K562 (cell line): ENCODE data around the gene BHLHE40. TPM values are rescaled to one million over a fixed set of nuclear protein-coding genes. Genes with fewer than 3 reads are reported as not detected.
A peak's percentile ranks its signal among the peaks of the same experiment; 100 is the strongest.

Experiments
- CSDE1 ChIP-seq, 2 experiments: fragments of 450-650 bp; IDR thresholded peaks; 2 replicates each; pipeline ENCODE4 v1.6.1; 2016; ENCODE audit warnings: mild to moderate bottlenecking in 1 of 2
- DMBX1 ChIP-seq: fragments of 250-450 bp; sonication (Bioruptor Pico); IDR thresholded peaks from 2 replicates; pipeline ENCODE4 v1.8.0; 2022; ENCODE audit warnings: inconsistent platforms, mild to moderate bottlenecking, moderate library complexity, borderline replicate concordance
- GTF2A2 ChIP-seq: IDR thresholded peaks from 2 replicates; pipeline ENCODE4 v1.6.1; 2016; ENCODE audit warnings: mild to moderate bottlenecking, missing genetic modification characterization, missing compliant biosample characterization
- HNRNPK ChIP-seq: fragments of 200-400 bp; formaldehyde crosslinking; IDR thresholded peaks from one replicate; pipeline ENCODE4 v1.6.1; 2018; ENCODE audit warnings: mild to moderate bottlenecking, low read depth, low read length; ENCODE audit not compliant: poor library complexity, severe bottlenecking
- NFRKB ChIP-seq: fragments of 450-650 bp; IDR thresholded peaks from 2 replicates; pipeline ENCODE4 v1.6.1; 2016; ENCODE audit warnings: low read depth
- RFX5 ChIP-seq: IDR thresholded peaks from 2 replicates; pipeline ENCODE4 v1.6.1; 2011; ENCODE audit warnings: low read depth, mild to moderate bottlenecking, improper control_type of control experiment, low read length
- WHSC1 ChIP-seq: IDR thresholded peaks from one replicate; pipeline ENCODE4 v1.6.1; 2012; ENCODE audit warnings: low read length, control low read depth, inconsistent platforms
- ZC3H11A ChIP-seq: IDR thresholded peaks from 2 replicates; pipeline ENCODE4 v1.6.1; 2012; ENCODE audit warnings: low read depth, low read length, improper control_type of control experiment
- ZFP1 ChIP-seq: fragments of 450-650 bp; formaldehyde crosslinking; IDR thresholded peaks from 2 replicates; pipeline ENCODE4 v1.4.0; 2020; ENCODE audit warnings: mild to moderate bottlenecking, mixed read lengths
- ZNF124 ChIP-seq: sonication (generic); formaldehyde crosslinking; IDR thresholded peaks from 2 replicates; pipeline ENCODE4 v1.8.1; 2022; ENCODE audit warnings: missing genetic modification reagents
- ZNF551 ChIP-seq: fragments of 250-450 bp; sonication (Bioruptor Pico); IDR thresholded peaks from 2 replicates; pipeline ENCODE4 v1.5.0; 2021; ENCODE audit warnings: mild to moderate bottlenecking, moderate library complexity
- ZNF77 ChIP-seq: fragments of 250-450 bp; sonication (Bioruptor Pico); IDR thresholded peaks from 2 replicates; pipeline ENCODE4 v1.5.0; 2020
- polyA plus RNA-seq, 8 experiments: library from polyadenylated mRNA; depleted of rRNA in 4 of 8; stranded (reverse) in 5 of 8; unstranded in 3 of 8; fragments of >200 nt; fragmentation: Nextera tagmentation in 2 of 8; fragmentation: Illumina TruSeq in 1 of 8; extraction: Ambion mirVana in 2 of 8; extraction: Trizol in 1 of 8; gene quantifications; 2 replicates each; pipeline versions ENCODE4 v1.2.1 to v1.2.3, GENCODE V29; 2011 to 2014; ENCODE audit warnings: inconsistent platforms in 1 of 8, missing spikeins in 1 of 8
- total RNA-seq, 7 experiments: library from RNA; depleted of rRNA in 6 of 7; stranded (reverse); fragments of >200 nt in 6 of 7; fragmentation: Illumina TruSeq in 2 of 7; extraction: Trizol in 2 of 7; gene quantifications; 2 replicates each; pipeline versions ENCODE4 v1.2.1 to v1.2.3, GENCODE V29; 2011 to 2021; ENCODE audit warnings: low replicate concordance in 1 of 7
- TF ChIP-seq, protein P1 (sequence below): fragments of 450-650 bp; formaldehyde crosslinking; IDR thresholded peaks from 2 replicates; pipeline ENCODE4 v1.4.0; 2020; ENCODE audit warnings: mild to moderate bottlenecking
- TF ChIP-seq, protein P2 (sequence below): sonication (generic); formaldehyde crosslinking; IDR thresholded peaks from 2 replicates; pipeline ENCODE4 v1.8.0; 2023; ENCODE audit warnings: mild to moderate bottlenecking, missing genetic modification reagents
- TF ChIP-seq, protein P3 (sequence below): sonication (generic); formaldehyde crosslinking; IDR thresholded peaks from 2 replicates; pipeline ENCODE4 v1.9.0; 2022; ENCODE audit warnings: mild to moderate bottlenecking, missing genetic modification reagents
- TF ChIP-seq, protein P4 (sequence below): fragments of 250-450 bp; sonication (Bioruptor Pico); IDR thresholded peaks from 2 replicates; pipeline ENCODE4 v1.8.0; 2022; ENCODE audit warnings: inconsistent platforms
- TF ChIP-seq, protein P5 (sequence below): fragments of 200-800 bp; sonication (Bioruptor generic); IDR thresholded peaks from 2 replicates; pipeline ENCODE4 v1.6.1; 2017; ENCODE audit warnings: missing genetic modification characterization, missing compliant biosample characterization
- TF ChIP-seq, protein P6 (sequence below): fragments of 450-650 bp; IDR thresholded peaks from 2 replicates; pipeline ENCODE4 v1.6.1; 2017; ENCODE audit warnings: mild to moderate bottlenecking, moderate library complexity

The BHLHE40 gene
- total and polyA plus RNA-seq, 9 of the 15 experiments (the other 6 are each of a cell fraction or from before 2014, with no cell fraction given) = 12.0 to 83.9 (median 31.4) TPM

DNA sequence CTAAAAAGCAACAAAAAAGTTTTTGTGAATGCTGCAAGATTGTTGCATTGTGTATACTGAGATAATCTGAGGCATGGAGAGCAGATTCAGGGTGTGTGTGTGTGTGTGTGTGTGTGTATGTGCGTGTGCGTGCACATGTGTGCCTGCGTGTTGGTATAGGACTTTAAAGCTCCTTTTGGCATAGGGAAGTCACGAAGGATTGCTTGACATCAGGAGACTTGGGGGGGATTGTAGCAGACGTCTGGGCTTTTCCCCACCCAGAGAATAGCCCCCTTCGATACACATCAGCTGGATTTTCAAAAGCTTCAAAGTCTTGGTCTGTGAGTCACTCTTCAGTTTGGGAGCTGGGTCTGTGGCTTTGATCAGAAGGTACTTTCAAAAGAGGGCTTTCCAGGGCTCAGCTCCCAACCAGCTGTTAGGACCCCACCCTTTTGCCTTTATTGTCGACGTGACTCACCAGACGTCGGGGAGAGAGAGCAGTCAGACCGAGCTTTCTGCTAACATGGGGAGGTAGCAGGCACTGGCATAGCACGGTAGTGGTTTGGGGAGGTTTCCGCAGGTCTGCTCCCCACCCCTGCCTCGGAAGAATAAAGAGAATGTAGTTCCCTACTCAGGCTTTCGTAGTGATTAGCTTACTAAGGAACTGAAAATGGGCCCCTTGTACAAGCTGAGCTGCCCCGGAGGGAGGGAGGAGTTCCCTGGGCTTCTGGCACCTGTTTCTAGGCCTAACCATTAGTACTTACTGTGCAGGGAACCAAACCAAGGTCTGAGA, 4.7 kb downstream of the BHLHE40 start (continued):
- TF ChIP-seq, protein P1, sequence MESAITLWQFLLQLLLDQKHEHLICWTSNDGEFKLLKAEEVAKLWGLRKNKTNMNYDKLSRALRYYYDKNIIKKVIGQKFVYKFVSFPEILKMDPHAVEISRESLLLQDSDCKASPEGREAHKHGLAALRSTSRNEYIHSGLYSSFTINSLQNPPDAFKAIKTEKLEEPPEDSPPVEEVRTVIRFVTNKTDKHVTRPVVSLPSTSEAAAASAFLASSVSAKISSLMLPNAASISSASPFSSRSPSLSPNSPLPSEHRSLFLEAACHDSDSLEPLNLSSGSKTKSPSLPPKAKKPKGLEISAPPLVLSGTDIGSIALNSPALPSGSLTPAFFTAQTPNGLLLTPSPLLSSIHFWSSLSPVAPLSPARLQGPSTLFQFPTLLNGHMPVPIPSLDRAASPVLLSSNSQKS (CRISPR knock-in tag) = no peak
- TF ChIP-seq ZNF124 (no peak), GTF2A2 (tag) (no peak), WHSC1 (no peak), CSDE1 (IDR thresholded peaks at IDR 0.05) (no peak), ZNF77 (CRISPR knock-in tag) (no peak), NFRKB (0 out of 2 replicates have a peak, but pooled peaks have one; percentile 21), ZNF551 (CRISPR knock-in tag) (no peak), HNRNPK (no peak), RFX5 (no peak), ZC3H11A (no peak), DMBX1 (CRISPR knock-in tag) (peak; percentile 58; the same call in 1 of the 2 replicates), ZFP1 (CRISPR knock-in tag) (no peak)
- TF ChIP-seq, protein P2, sequence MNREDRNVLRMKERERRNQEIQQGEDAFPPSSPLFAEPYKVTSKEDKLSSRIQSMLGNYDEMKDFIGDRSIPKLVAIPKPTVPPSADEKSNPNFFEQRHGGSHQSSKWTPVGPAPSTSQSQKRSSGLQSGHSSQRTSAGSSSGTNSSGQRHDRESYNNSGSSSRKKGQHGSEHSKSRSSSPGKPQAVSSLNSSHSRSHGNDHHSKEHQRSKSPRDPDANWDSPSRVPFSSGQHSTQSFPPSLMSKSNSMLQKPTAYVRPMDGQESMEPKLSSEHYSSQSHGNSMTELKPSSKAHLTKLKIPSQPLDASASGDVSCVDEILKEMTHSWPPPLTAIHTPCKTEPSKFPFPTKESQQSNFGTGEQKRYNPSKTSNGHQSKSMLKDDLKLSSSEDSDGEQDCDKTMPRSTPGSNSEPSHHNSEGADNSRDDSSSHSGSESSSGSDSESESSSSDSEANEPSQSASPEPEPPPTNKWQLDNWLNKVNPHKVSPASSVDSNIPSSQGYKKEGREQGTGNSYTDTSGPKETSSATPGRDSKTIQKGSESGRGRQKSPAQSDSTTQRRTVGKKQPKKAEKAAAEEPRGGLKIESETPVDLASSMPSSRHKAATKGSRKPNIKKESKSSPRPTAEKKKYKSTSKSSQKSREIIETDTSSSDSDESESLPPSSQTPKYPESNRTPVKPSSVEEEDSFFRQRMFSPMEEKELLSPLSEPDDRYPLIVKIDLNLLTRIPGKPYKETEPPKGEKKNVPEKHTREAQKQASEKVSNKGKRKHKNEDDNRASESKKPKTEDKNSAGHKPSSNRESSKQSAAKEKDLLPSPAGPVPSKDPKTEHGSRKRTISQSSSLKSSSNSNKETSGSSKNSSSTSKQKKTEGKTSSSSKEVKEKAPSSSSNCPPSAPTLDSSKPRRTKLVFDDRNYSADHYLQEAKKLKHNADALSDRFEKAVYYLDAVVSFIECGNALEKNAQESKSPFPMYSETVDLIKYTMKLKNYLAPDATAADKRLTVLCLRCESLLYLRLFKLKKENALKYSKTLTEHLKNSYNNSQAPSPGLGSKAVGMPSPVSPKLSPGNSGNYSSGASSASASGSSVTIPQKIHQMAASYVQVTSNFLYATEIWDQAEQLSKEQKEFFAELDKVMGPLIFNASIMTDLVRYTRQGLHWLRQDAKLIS (CRISPR knock-in tag) = 0 out of 2 replicates have a peak, but pooled peaks have one; percentile 78
- TF ChIP-seq, protein P3, sequence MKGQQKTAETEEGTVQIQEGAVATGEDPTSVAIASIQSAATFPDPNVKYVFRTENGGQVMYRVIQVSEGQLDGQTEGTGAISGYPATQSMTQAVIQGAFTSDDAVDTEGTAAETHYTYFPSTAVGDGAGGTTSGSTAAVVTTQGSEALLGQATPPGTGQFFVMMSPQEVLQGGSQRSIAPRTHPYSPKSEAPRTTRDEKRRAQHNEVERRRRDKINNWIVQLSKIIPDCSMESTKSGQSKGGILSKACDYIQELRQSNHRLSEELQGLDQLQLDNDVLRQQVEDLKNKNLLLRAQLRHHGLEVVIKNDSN (CRISPR knock-in tag) = no peak
- TF ChIP-seq, protein P4, sequence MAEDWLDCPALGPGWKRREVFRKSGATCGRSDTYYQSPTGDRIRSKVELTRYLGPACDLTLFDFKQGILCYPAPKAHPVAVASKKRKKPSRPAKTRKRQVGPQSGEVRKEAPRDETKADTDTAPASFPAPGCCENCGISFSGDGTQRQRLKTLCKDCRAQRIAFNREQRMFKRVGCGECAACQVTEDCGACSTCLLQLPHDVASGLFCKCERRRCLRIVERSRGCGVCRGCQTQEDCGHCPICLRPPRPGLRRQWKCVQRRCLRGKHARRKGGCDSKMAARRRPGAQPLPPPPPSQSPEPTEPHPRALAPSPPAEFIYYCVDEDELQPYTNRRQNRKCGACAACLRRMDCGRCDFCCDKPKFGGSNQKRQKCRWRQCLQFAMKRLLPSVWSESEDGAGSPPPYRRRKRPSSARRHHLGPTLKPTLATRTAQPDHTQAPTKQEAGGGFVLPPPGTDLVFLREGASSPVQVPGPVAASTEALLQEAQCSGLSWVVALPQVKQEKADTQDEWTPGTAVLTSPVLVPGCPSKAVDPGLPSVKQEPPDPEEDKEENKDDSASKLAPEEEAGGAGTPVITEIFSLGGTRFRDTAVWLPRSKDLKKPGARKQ (CRISPR knock-in tag) = no peak
- TF ChIP-seq, protein P5, sequence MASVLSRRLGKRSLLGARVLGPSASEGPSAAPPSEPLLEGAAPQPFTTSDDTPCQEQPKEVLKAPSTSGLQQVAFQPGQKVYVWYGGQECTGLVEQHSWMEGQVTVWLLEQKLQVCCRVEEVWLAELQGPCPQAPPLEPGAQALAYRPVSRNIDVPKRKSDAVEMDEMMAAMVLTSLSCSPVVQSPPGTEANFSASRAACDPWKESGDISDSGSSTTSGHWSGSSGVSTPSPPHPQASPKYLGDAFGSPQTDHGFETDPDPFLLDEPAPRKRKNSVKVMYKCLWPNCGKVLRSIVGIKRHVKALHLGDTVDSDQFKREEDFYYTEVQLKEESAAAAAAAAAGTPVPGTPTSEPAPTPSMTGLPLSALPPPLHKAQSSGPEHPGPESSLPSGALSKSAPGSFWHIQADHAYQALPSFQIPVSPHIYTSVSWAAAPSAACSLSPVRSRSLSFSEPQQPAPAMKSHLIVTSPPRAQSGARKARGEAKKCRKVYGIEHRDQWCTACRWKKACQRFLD (CRISPR knock-in tag) = no peak
- TF ChIP-seq, protein P6, sequence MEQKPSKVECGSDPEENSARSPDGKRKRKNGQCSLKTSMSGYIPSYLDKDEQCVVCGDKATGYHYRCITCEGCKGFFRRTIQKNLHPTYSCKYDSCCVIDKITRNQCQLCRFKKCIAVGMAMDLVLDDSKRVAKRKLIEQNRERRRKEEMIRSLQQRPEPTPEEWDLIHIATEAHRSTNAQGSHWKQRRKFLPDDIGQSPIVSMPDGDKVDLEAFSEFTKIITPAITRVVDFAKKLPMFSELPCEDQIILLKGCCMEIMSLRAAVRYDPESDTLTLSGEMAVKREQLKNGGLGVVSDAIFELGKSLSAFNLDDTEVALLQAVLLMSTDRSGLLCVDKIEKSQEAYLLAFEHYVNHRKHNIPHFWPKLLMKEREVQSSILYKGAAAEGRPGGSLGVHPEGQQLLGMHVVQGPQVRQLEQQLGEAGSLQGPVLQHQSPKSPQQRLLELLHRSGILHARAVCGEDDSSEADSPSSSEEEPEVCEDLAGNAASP = no peak
